HG02884 (cell line): ENCODE data around the gene ATF4.
A peak's percentile ranks its signal among the peaks of the same experiment; 100 is the strongest.
"Not testable (repeated sequence)": the region's sequence is repeated elsewhere in the genome, so short reads cannot be mapped to it uniquely, and the experiment has no call there.

Experiments
- ATAC-seq: cut with Tn5 transposase; IDR thresholded peaks from one replicate; pipeline ENCODE4 v1.9.1; 2021; ENCODE audit warnings: mild to moderate bottlenecking, moderate library complexity; ENCODE audit not compliant: unreplicated experiment

Gene ATF4

DNA sequence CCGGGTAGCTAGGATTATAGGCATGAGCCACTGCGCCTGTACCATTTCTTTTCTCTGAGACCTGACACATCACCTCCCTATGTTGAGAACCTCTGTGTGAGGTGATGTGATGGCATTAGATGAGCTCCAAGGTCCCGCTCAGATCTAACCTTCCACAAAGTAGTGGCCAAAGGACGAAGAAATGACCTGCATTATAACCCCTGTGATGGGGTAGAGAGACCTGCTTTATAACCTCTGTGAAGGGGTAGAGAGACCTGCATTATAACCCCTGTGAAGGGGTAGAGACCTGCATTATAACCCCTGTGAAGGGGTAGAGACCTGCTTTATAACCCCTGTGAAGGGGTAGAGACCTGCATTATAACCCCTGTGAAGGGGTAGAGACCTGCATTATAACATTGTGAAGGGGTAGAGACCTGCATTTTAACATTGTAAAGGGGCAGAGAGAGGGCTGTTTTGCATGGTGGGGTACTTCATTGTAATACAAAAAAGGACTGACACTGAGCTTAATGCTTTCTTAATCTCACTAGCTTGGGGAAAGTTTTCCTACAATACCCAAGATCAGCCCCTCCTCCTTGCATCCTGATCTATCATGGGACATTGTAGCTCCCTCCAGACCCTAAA lies 9.7 kb upstream of the ATF4 start:
- no peak for ATAC-seq

DNA sequence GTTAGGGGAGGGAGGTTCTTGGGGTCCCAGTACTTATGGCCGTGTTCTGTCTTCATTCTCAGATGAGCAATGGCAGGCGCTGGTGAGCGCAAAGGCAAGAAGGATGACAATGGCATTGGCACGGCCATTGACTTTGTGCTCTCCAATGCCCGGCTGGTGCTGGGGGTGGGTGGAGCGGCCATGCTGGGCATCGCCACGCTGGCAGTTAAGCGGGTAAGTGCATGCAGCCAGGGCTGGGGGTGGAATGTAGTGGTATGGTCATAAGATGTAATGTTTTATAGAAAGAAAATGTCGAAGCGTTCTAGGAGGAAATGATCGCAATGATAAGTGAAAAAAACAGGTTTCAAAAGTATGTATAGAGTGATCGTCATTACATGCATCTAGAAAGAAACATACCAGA lies 9.1 kb upstream of the ATF4 start:
- no peak for ATAC-seq

DNA sequence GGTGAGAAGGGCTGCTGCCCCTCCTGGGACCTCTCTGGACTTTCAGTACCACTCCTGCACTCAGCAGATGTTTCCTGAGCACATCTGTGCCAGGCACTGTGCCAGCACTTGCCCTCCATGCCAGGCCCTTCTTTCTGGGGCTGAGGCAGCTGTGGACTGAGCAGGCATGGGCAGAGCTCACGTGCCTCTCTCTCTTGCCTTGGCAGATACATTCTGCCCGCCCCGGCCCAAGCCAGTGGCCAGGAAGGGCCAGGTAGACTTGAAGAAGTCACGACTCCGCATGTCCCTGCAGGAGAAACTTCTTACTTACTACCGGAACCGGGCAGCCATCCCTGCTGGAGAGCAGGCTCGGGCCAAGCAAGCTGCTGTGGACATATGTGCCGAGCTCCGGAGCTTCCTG lies 8.3 kb upstream of the ATF4 start:
- no peak for ATAC-seq

DNA sequence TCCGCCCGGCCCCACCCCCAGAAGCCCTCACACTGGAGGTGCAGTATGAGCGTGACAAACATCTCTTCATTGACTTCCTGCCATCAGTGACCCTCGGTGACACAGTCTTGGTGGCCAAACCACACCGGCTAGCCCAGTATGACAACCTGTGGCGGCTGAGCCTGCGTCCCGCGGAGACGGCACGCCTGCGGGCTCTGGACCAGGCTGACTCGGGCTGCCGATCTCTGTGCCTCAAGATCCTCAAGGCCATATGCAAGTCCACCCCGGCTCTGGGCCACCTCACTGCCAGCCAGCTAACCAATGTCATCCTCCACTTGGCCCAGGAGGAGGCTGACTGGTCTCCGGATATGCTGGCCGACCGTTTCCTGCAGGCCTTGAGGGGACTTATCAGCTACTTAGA lies 6.6 kb upstream of the ATF4 start:
- ATAC-seq, result no peak

DNA sequence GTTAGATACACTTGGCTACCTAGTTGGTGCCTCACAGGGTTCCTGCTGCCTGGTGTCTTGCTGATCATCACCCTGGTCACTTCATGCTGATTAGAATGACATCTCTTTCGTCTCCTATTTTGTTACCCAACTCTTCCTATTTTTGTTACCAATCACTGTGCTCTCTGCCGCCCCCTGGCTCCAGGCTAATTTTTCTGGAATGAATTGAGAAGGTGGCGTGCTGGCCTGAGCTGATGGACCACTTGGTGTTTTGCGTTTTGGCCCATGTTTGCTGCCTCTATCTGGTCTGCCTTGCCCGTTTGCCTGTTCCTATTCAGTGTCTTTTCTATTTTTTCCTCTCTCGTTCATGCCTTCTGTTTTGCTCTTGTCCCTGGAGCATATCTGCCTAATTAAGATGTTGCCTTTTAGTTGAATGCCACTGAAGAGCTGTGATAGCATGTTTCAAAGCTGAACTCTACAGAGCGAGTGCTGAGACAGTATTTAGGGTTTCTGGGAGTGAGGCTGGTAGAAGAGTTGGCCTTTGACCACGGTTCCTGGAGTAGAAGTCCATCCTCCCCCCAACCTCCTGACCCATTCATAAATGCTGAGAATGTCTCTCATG lies 5.9 kb upstream of the ATF4 start:
- no peak for ATAC-seq

DNA sequence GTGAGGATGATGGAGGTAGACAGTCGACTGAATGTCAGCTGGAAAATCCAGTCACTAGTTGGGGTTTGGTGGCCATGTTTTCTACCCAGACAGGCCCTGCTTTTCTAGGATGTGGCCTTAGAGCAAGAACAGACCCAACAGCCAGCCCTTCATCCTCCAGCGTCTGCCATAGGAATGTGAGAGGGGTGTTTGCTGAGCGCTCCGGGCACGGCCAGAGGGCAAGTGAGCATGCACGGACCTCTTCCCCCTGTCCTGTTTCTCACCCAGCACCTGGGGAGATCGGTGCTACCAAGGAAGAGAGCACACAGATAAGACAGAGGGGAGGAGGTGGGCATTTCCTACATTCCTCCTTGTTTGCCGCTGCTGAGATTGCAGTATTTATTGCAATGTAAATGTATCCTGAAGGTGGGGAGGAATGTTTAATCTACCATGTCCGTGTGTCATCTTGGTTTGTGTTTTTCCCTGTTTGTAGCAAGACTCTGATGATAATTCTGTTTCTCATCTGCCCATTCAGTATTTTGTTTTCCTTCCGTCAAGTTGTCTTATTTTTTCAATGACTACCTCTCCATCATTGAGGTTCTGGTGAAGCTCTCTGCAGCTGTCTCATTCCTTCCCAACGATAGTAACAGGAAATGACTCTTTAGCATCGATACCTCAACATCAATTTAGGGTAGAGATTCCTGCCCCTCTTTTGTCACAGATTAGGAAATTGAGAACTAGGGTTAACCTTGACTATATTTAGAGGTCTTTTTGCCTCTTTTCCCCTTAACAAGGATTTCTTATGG lies 4.9 kb upstream of the ATF4 start:
- ATAC-seq, result no peak

DNA sequence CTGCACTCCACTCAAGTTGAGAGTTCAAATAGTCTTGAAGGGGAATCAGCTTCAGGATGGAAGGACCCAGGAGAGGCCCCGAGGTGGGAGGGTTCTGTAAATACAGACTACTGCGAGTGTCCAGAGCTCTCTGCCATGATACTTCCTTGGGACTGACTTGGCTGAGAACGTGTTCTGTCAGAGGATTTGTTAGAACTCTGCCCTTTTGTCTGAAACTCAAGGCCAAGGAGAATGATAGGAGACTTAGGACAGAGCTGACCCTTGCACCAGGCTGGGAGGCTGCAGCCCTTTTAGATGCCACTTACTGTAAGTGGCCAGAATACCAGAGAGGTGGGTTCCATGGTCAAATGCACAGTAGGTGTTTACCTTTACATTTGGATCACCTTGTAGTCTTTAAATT lies 2.9 kb upstream of the ATF4 start:
- no peak for ATAC-seq

DNA sequence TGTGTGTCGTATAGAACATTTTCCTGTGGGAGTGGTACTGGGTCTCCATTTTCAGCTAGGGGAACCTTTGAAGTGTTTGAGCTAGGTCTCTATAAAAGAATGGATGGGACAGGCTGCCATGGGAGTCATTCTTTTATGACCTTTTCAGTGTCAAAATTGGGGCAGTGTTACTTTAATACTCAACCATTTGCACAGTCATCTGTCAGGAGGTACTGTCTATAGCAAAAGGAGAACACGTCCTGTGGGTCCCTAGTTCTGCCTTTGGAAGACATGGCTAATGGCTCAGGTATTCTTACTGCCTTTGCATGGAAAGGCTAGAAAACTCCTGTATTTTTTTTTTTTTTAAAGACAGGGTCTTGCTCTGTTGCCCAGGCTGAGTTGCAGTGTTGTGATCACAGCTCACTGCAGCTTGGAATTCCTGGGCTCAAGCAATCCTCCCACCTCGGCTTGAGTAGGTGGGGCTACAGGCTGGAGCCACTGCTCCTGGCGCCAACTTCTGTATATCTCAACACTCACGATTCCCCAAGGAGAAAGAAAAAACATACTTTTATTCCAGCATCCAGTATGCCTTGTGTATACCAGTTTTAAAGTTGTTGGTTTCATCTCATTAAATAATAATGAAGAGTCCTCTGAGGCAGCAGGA lies 2.1 kb upstream of the ATF4 start:
- ATAC-seq, result no peak

DNA sequence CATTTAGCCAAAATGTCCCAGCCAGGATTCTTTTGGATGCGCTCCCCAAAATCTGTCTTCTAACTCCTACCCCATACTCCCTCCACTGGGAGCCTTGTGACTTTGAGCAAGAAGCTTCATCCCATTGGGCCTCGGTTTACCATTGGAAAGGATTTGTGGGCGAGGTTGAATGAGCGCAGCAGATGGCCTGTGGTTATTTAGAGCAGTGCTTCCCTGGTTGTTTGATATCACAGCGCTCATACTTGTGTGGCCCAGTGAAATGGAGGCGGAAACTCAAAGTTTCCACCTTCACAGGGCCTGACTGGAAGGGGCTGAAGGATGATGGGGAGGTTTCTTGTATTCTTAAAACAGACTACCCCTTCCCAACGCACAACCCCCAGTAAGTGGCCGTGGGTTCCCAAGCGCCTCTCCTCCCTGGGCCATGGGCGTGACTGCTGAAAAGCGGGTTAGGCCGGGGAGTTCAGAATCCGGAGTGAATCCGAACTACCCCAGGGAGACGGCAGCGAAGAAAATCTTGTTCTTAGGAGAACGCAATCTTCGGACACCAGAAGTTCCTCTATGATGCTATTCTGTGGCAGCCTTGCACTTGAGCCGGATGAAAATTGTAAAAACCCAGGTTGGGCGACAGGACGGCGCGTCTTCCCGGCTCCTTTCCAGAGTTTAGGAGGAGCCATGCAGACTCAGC lies 1.2 kb upstream of the ATF4 start:
- ATAC-seq, result no peak

DNA sequence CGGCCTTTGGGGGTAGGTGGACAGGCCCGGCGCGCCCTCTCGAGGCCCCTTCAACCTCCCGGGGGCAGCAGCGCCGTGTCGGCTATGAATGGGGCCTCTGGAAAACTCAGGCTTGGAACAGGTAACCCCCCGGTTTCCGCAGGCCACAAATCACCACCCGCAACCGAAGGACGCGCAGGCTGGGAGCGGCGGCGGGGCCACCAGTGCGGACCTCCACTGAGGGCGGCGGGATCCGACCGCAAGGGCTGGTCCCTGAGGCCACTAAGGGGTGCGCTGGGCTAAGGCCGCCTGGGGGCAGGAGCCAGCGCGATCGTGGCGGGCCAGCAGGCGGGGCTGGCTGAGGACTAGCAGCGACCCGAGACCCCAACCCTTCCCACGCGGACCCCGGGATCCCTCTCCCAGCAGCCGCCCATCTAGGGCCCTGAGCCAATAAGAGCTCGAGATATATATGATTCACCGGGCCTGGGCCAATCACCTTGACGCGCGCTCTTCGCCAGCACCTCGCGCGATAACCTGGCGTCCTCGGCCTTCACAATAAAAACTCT lies 609 bp upstream of the ATF4 start:
- peak; percentile 74 for ATAC-seq

DNA sequence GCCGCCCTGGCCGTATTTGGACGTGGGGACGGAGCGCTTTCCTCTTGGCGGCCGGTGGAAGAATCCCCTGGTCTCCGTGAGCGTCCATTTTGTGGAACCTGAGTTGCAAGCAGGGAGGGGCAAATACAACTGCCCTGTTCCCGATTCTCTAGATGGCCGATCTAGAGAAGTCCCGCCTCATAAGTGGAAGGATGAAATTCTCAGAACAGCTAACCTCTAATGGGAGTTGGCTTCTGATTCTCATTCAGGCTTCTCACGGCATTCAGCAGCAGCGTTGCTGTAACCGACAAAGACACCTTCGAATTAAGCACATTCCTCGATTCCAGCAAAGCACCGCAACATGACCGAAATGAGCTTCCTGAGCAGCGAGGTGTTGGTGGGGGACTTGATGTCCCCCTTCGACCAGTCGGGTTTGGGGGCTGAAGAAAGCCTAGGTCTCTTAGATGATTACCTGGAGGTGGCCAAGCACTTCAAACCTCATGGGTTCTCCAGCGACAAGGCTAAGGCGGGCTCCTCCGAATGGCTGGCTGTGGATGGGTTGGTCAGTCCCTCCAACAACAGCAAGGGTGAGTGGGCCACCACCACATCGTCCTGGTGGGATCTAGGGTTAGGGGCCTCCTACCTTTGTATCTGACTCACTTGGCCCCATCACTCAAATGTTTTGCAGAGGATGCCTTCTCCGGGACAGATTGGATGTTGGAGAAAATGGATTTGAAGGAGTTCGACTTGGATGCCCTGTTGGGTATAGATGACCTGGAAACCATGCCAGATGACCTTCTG lies 934 bp downstream of the ATF4 start:
- not testable (repeated sequence) for ATAC-seq

DNA sequence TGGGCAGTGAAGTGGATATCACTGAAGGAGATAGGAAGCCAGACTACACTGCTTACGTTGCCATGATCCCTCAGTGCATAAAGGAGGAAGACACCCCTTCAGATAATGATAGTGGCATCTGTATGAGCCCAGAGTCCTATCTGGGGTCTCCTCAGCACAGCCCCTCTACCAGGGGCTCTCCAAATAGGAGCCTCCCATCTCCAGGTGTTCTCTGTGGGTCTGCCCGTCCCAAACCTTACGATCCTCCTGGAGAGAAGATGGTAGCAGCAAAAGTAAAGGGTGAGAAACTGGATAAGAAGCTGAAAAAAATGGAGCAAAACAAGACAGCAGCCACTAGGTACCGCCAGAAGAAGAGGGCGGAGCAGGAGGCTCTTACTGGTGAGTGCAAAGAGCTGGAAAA lies 1.7 kb downstream of the ATF4 start:
- not testable (repeated sequence) for ATAC-seq

DNA sequence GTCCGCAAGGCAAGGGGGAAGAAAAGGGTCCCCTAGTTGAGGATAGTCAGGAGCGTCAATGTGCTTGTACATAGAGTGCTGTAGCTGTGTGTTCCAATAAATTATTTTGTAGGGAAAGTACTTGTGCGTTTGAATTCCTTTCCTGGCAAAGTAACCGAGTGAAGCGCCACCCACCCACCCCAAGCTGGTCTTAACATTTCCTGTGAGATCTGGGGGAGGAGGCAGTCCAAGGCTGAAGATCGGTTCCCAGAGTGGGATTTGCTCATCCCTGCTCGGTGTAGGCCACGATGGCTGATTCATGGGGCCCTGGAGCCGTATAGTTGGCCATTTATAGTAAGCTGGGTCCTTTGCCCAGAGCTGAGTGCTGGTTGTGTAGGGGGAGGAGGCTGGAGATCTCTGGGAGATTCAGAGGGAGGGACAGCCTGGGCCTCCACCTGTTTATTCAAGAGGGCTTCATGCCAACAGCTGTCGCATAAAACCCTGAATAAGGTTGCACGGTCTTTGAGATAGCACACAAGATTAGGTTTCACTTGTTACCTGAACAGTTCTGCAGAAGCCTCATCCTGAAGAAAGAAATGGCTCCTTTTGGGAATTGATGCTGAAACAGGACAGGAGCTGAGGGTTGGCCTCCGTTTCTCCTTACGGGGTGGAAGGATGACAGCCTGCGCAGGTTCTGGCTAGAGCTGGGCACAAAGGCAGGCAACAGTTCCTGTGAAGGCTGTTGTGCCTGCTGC lies 2.4 kb downstream of the ATF4 start:
- no peak for ATAC-seq

DNA sequence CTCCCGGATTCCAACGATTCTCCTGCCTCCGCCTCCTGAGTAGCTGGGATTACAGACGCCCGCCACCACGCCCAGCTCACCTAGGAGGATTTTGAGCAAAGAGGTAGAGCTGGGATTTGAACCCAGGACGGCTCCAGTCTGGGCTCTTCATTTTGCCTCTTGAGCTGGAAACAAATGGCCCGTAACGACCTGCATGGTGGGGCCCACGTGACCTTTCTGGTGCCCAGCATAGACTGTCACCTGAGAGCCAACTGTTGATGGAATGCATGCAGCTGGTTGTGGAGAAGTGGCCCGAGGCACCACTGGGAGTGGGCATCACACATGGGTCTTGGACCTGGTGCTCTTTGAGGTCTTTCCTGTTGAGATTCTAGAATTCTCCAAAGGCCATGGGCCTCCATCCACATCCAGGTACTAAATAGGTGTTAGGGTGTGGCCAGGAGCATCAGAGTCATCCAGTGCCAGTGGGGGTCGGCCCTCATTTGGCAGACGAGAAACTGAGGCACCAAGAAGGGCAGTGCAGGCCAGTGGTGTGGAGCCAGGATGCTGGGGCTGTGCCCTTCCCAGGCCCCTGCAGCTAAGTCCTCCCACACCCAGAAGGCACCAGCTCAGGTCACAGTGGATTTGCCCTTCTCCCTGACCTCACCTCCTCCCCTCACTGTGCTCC lies 3.9 kb downstream of the ATF4 start:
- ATAC-seq, result no peak

DNA sequence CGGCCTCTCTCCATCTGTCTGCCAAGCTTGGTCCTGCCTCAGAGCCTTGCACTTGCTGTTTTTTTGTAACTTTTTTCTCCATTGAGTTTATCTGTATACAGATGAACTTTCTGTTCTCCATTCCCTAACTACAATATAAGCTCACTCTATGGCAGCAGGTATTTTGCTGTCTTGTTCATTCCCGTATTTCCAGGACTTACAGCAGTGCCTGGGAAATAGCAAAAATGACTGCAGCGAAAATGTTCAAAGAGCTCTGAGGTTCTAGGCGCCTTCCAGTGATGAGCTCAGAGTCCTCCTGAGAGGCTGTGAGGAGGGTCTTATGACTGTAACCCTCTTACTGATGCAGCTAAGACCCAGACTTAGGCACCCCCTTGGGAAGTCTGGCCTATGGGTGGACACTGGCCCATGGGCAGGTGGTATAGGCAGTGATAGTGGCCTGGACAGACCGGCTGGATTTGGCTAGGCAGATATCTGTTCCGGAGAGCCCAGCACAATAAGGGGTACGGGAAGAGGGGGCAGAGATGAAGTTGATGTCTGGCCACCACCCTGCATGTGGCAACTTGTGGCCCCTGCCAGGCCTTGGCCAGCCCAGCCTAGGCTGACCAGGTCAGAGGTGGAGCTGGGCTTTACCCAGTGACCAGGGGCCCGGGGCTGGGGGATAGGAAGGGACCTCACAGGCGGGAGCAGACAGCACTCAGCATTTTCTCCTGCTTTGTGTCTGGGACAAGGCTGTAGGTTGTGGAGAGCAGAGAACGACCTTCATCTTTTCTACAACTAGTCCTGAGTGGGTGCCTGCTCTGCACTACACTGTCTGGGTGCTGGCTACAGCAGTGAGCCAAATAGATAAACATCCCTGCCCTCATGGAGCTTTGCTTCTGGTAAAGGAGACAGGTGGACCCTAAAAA lies 4.6 kb downstream of the ATF4 start:
- no peak for ATAC-seq

DNA sequence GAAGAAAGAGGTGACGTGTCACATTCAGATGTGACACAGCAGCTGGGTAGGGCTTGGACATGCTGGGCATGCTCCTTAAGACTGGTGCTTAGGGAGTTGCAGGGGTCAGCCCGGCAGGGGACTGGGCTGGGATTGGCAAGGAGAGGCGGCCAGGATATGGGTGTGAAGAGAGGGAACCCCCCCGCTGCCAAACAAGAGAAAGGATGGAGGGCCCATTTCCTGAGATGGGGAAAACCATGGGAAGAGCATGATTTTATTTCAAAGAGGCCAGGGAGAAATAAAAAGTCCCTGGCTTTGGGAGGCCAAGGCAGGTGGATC lies 5.3 kb downstream of the ATF4 start:
- no peak for ATAC-seq

DNA sequence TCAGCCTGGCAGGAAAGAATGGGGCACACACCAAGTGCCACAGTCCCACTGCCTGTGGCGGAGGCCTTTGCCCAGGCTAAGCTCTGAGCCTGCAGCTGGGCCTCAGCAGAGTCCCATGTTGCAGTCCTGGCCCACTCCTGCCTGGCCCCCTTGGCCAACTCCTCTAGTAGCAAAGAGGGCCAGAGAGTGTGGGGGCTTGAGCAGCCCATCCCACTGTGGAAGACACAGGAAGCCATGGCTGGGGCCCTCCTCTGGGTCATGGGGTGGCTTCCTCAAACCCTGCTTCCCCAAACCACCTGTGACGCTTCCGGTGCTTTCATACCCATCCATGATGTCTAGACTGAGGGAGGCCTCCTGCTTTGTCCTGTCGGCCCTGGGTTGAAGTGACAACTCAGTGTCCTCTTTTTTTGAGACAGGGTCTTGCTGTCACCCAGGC lies 6.4 kb downstream of the ATF4 start:
- ATAC-seq, result no peak

DNA sequence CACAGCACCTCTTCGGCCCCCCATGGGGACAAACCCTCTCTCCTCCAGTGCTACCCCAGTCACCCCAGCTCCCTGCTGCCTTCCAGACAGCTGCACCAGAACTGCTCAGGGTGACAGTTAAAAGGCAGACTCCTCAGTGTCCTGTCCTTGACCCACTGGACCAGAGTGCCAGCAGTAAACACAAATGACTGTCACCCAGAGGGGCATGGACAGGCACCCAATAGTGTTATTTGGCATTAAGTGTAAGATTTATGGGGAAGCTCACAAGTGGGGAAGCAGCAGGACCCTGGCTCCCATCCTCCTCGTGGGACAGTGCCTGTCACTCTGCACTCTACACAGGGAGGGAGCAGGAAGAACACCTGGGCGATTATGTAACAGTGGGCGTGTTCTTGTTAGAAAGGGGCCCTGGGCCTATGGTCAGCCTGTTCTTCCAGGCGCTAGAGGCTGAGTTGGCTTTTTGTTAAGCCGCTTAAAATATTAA lies 7.2 kb downstream of the ATF4 start:
- no peak for ATAC-seq
